Stimulated activated CD8-positive, alpha-beta memory T cell treated with anti-CD3 and anti-CD28 coated beads, Interleukin-2, amount 100 ng/mL, for 48 hours (primary cell): ENCODE data around the gene PIGV.

Source experiments
- DNase-seq, 2 donors: peaks; one replicate each; pipeline ENCODE4 v3.0.0-alpha.2; 2020; ENCODE audit warnings: low read depth in 2 of 2

Gene PIGV

DNA sequence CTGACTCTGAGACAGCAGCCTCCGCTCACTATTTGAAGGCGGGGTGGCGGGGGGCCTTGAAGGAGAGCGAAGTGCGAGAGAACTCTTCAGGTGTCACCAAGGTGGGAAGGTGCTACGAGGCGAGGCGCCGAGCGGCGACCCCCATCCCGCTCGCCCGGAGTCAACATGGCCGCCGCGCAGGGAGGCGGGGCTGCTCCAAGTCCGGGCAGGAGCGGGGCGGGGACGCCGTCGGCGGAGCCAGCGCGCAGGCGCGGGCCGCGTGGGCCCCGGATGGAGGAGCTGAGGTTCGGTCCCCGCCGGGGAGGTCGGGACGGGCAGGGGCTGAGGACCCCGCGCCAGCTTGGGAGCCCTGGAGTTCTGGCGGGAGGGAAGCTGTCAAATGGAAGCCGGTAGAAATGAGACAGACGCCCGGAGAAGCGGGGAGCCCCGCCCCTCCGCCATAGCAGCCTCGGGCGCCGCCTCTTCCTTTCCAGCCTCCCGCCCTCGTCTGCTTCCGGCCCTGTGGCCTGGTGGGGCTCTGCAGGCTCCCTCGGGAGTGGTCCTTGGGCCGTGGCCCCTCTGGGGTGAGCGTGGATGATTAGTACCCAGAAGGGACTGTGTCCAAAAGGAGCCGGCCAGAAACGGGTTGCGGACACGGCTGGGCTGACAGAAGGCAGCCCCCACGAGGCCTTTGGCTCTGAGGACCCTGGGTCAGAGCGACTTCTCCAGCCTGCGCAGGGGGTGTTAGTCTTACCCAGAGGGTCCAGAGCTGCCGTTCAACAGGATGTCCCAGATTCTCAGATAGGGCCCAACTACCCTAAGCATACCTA, at the start of gene PIGV:
Gene PIGV, plus strand, starts transcription at position 245 of the 809 bp plus-strand sequence. CDS start 2,866 bp downstream, outside the sequence.
- peak; percentile 84 to 86 for DNase-seq

DNA sequence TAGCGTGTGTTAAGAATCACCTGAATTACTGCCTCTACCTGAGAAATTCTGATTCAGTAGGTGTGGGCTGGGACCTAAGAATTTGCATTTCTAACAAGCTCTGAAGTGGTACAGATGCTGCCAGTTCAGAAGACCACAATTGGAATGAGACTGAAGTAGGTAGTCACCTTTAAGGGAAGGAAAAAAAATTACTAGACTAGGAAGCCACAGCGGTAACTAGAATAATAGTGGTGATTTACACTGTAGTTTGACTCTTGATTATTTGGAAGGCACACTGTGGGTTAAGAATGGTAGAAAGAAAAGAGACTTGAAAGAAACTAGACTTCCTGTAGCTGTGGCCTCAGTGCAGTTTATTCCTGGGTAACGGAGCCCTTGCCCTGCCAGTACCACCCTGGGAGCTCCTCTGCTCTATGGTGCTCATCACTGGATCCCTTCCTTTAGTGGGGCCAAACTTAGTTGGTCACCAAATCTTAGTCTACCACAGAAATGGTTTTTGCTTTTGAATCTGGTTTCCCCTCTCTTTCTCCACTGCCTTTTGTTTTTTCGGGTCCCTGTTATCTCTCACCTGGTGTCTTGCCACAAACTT, 48.3 kb upstream of the PIGV start:
- DNase-seq: no peak

DNA sequence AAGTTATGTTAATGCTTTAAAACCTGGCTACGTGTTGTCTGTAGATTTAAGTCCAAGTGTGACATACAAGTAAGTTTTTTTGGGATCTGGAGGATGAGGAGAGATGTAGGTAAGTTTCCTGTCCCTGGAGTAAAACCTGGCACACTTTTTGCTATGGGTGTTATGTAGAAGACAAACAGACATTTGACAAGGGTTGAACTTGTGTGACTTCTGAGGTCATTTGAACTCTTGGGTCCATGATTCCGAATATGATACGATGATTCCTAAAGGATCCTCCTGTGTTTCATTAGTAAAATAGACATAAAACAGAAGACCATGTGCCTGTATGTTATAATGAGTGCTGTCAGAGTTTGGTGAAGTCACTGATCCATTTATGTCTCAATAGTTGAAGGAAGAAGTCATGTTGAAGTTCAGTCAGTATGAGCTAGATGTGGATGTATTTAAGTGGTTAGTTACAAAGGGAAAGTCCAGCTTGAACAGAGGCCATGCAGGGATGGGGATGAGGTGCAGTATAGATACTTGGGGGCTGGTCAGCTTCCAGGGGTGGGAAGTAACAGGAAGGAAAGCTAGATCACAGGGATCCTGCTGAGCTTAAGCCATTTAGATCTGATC, 47.6 kb upstream of the PIGV start:
- no peak for DNase-seq

DNA sequence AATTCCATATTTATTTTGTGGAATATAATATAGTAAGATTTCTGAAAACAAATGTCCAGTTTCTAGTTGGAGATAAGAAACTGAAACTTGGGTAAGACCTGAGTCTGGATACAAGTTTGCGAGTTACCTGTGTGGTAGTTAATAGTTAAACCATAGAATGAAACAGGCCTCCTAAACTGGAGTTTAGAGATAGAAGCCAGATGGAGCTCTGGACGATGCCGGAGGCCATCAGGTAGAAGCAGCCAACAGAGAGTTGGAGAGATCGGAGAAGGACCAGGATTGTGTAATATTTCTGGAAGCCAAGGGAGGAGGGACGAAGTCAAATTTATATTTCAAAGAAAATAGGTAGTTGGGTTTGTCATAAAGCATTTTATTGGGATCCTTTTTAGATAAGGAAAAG, 46.8 kb upstream of the PIGV start:
- no peak for DNase-seq

DNA sequence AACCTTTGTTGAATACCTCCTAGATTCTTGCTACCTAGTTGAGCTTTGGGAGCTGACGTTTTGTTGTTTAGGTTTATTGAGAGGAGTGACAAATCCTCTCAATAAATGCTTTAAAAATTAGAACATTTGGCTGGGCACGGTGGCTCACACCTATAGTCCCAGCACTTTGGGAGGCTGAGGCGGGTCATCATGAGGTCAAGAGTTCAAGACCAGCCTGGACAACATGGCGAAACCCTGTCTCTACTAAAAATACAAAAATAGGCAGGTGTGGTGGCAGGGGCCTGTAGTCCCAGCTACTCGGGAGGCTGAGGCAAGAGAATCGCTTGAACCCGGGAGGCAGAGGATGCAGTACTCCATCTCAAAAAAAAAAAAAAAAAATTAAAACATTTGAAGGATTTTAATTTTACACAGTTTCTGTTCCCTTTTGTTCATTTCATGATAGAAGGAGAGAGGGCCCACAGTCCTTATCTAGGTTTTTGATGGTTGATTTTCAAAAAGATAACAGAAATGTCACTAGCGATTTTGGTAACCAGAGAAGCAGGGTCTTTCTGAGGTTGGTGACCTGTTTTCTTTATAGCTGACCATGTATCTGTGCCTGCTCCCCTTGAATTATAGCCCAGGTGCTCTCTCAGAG, 44.2 kb upstream of the PIGV start:
- no peak for DNase-seq

DNA sequence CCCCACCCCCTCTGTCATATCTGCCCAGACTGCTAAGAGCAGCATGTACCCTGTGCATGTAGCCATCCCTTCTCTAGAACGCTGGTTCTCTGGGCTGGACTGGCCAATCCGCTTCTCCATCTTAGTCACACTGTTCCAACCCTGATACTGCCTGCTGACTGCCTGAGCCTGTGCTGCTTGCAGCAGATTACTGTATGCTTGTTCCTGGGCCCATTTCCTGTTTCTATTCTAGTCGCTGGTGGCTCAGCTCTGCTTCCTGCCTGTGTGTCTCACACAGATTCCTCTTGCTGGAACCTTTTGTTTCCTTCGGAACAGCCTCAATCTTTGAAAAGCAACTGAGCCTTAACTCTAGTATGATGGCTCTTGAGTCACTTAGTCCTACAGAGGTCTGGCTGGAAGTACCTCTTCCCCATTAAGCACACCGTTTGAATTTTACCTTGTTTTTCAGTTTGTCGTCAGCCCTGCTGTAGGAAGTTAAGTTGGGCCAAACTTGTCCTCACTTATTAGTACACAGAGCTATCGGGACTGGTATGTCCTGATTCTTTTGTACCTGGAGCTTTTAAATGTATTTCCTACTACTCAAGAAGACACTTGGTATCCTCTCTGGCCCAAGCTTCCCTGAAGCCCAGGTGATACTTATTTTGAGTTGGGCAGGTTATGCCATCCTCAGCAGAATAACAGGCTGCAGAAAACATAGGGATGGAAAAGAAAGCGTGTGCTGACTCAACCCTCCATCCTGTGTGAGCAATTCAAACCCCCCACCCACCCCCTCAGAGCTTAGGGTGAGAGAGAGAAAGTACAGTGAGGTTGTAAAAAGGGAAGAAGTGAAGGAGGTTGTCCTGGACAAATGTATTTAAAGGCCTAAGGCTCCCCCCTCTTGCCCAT, 43.4 kb upstream of the PIGV start:
- DNase-seq: peak; percentile 61 to 68

DNA sequence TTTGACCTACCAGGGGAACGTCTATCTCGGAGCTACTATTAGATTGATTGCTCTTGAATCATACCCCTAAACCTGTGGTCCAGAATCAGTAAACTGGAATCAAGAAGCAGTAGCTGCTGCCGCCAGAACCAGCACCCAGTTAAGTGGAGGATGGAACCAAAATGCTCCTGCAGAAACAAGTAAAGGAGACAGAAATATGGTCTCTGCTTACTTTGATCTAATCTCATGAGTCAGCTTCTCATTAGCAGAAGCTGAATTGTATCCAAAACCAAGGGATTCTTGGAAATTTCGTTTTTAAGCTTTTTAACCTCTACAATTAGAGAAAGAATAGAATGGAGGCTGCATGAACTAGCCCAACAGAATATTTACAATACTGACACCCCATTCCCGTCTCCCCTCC, 42.6 kb upstream of the PIGV start:
- DNase-seq: no peak

DNA sequence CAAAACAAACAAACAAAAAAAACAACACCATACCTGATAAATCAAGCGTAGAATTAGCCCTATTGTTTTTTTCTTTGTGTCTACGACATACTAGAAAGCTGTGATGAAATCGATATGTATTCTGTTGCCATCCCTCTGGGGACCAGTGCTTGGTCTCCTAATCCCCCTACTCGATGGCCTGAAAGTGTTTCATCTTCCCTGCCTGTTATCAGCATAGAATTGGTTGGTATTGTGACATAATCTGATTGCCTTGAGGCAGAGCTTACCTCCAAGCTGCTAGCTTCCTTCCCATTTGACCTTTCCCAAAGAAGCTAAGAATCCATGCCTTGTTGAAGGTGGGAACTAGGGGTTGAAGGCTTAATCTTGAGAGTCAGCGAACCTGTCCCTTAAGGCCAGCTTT, 40.7 kb upstream of the PIGV start:
- DNase-seq: no peak

DNA sequence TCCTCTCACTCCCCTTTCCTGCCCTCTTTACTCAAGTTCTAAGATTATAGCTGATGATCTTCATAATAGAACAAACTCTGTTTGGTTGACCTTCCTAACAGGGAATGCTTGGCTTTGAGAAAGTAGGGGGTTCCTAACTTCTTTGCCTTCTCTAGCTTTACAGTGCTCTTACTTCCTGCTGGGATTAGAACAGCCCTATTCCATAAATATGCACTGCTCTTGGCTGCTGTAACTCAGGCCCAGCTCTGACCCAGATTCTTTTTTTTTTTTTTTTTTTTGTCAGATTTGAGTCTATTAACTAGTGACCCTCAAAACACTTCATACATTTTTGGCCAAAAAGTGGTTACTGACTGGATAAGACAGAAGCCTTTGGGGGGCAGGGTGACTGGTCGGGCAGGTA, 39.4 kb upstream of the PIGV start:
- no peak for DNase-seq

DNA sequence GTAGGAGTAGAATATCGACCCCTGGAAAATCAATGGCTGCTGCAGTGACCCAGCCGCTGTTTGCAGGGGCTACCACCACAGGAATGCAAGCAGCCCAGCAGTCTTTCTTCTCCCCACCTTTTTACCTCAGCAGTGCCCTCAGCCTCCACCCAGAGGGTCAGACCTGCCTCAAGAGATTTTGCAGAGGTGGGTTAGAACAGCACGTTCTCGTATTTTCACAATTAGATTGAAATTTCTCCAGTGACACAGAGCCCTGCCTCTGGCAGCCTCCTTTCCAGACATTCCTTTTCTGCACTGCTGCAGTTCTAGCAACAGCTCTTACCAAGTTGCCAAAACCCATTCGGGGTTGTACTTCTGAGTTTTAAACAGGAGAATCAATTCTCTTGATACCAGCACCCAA, 38.3 kb upstream of the PIGV start:
- DNase-seq: no peak

DNA sequence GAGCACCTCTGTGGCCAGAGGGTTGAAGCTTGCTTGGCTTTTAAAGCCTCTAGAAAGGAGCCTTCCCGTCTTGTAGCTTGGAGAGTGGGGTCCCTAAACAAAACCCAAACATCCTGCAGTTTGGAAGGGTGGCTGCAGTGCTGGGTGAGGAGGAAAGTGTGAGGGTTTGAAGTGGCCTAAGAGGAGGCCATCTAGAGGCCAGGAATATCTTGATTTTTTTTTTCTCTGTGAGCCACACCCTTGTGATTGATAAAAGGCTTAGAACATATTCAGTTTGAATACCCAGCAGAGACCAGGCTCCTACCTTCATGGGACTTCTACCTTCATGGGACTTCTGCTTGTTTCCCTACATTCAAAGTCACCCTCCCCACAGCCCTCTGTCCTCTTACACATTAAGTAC, 37.3 kb upstream of the PIGV start:
- DNase-seq: no peak

DNA sequence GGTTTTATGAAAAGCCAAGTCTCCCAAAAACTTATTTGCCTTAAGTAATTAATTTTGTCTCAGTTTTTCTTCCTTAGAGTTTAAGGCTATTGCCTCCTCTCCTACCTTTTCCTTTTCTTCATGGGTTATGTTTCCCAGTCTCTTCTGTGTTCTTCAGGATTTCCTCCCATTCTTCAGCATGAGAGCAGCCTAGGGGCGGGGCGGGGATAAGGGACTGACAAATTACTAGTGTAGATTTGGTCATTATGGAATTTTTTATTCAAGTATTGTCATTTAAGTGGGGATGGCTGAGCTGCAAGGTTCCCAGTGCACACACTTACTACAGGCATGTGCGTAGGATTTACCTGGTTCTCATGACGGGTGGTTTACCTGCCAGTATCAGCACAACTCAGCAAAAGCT, 35.2 kb upstream of the PIGV start:
- no peak for DNase-seq

DNA sequence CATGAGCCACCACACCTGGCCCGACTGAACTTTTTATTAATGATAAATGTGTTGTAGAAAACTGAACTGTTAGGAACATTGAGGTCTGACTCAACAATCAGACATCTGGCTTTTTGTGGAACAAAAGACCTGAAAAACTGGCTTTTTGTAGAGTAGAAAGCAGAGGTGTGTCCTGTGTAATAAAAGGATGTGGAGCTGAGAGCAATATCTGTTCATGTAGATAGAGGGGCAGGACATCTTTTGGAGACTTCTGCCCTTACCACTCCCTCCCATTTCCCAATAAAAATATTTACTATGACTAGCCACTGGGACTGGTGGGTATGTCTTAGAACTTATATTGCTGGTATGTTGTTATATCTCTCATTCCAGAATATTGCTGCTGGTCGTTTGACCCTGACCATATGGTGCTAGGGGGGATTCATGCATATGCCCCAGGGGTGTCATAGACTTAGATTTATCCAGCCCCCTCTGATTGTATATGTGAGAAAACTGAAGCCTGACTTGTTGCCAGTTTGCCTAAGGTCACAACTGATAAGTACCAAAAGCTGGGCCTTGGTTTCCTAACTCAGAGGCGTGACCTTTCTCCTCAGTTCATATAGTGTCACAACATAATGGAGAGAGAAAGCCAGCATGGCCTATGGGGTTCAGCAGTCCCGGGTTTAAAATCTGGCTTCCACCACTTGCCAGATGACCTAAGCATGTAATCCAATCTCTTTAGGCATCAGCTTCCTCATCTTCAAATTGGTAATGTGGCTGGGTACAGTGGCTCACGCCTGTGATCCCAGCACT, 33.5 kb upstream of the PIGV start:
- DNase-seq: no peak

DNA sequence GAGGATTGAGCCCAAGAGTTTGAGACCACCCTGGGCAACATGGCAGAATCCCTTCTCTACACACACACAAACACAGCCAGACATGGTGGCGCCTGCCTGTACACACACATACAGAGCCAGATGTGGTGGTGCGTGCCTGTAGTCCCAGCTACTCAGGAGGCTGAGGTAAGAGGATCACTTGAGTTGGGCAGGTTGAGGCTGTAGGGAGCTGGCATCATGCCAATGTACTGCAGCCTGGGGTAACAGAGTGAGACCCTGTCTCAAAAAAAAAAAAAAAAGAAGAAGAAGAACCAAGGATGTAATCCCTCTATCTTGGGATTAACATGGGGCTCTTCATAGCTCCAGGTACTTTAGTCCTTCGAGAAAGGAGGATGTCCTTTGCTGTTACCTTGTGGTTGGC, 29.4 kb upstream of the PIGV start:
- DNase-seq: no peak

DNA sequence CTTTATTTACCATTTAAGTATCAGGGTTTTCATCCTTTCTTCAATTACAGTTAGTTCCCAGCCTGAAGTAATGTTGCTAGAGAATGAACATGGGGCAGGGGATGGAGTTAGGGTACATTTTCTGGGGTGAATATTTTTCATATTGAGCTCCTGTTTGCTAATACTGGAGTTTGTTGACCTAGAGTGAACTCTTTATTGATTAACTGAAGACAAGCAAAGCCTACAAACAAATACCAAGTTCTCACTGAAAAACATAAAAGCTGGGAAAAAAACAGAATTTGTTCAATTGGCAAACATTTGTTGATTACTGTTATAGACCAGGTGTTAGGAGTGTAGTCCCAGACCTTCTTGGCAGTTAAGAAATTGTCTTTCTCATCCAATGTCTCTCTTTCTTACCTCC, 28.2 kb upstream of the PIGV start:
- DNase-seq: no peak

DNA sequence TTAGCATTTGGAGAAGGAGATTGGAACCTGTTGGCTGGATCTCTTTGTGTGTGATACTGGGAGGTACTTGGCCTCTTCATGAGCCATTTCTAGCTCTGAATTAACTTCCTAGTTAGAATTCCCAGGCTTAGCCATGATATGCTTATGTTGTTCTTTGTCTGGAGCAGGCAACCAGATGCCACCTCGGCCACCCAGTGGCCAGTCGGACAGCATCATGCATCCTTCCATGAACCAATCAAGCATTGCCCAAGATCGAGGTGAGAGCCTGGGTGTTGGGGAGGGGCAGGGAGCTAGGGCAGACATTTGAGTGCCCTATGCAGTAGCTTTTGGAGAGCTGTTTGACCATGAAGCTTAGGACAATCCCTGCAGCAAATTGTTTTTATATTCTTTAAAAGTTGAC, 26.5 kb upstream of the PIGV start:
- DNase-seq: no peak

DNA sequence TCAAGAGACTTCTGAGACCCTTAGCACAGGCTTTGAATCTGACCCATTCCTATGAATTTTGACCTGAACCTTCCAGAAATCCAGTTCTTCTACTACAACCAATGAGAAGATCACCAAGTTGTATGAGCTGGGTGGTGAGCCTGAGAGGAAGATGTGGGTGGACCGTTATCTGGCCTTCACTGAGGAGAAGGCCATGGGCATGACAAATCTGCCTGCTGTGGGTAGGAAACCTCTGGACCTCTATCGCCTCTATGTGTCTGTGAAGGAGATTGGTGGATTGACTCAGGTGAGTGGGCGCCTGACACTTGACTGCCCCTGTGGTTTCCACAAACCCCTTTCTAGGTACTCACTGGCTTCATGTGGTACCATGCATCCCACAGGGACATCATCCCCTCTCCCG, 20.0 kb upstream of the PIGV start:
- DNase-seq: no peak

DNA sequence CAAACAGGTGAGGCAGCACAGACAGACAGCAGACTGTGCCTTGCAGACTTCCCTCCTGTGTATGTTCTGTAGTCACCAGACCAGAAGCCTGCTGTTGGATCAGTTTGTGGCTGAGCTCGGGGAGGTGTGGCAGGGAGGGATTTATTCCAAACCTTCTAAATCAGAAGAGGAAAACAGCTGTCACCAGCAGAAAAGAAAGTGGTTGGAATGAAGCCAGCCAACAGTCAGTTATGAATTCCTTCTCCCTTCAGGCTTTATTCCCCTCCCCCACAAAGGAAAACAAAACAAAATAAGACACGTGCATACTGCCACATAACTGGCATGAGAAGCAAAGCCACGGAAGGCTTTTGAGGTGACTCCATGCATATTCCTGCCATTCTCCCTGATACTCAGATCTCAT, 19.0 kb upstream of the PIGV start:
- no peak for DNase-seq

DNA sequence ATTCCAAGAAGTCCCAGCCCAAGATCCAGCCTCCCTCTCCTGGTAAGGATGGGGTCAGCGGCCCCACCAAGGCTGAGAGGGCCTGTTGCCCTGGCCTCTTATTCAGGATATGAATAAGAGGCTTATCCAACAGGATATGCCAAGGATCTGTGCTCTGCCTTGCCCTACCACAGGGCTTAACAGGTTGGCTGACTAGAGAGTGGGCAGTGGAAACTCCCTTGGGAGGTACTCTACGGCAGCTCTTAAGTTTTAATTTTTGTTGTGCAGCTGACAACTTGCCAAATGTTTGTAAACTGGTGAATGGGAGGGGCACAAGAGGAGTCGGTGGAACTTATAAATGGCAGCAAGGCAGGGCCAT, 16.5 kb upstream of the PIGV start:
- no peak for DNase-seq

DNA sequence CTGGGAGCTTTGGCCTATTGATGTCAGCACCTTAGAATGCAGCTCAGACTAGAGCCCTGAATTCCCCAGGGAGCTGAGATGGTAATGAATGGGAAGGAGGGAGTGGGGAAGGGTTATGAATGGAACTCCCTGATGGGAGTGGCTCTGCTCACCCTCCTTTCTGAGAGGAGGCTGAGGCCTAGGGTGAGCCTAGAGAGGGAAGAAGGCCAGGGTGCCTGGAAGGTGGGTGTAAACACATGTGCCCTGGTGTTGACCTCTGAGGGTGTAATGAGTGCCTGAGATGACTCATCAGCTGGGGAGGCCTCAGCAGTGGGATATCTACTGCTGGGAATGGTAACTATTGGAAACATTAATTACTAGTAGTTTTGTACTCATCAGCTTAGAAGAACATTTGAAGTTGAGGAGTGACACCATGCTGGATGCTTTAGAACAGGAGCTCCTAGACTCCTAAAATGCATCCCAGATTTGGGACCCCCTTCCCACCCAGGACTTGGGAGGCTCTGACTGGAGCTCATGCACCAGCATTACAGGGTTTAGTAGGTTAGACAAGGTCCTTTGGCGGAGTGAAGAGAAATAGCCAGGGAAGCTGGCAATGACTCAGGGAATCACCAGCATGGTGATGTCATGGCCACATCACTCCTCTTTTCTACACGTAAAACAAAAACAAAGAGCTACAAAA, 16.0 kb upstream of the PIGV start:
- DNase-seq: no peak

DNA sequence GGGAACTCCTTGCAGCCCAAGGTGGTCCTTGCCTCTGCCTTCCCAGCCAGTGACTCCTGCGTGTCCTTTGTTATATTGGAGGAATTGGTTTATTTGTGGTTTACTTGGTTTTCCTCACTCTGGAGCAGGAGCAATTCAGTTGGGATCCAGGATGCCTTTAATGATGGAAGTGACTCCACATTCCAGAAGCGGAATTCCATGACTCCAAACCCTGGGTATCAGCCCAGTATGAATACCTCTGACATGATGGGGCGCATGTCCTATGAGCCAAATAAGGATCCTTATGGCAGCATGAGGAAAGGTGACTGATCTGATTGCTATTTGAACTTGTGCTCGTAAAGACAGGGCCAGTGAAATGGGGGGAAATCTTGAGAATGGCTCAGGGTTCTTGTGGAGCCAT, 15.1 kb upstream of the PIGV start:
- no peak for DNase-seq
